ENCODE results near the gene ZNF136. TPM values are rescaled to one million over a fixed set of nuclear protein-coding genes. Genes with fewer than 3 reads are reported as not detected.

ZNF136 gene
- polyA plus RNA-seq (2011; rRNA removed) = 2.2 and 2.3 TPM in 2 replicates
- 0.36 and 0.45 TPM in 2 replicates for polyA plus RNA-seq (2012; cell fraction: cytosol; rRNA removed)
- 0.22 and 0.84 TPM in 2 replicates for polyA plus RNA-seq (2012; cell fraction: nucleus; rRNA removed)
- polyA plus RNA-seq (2017; fragmentation: RNase III; extraction: RNeasy Plus Mini Kit Qiagen cat#74134 plus additional on column Dnase treatment) = 1.4 to 1.6 TPM (median 1.5 TPM) in 3 replicates
- 1.2 and 1.4 TPM in 2 replicates for polyA minus RNA-seq (2011; rRNA and poly(A)+ RNA removed)

GRCh38 chr19:12162882-12163806 is at the start of gene ZNF136:
Gene ZNF136, plus strand, starts transcription at chr19:12163096. Its CDS starts 108 bp downstream, at chr19:12163204.
- FAIRE-seq (no peak), ATAC-seq (peak; percentile 98 to 100), DNase-seq (ENCODE audit: low read depth in 1 of 2, low spot score in 1 of 2) (peak; percentile 86 to 89)
- TF ChIP-seq CHD2 (IDR thresholded peaks at IDR 0.05; ENCODE audit: low read length, partially characterized antibody) (peak; percentile 84), REST (IDR thresholded peaks at IDR 0.05) (peak; percentile 48), NPAS2 (CRISPR knock-in tag; IDR thresholded peaks at IDR 0.05; ENCODE audit: borderline replicate concordance) (no peak), GATA3 (IDR thresholded peaks at IDR 0.05; ENCODE audit: borderline replicate concordance) (0 out of 2 replicates have a peak, but pooled peaks have one; percentile 17), ELK1 (IDR thresholded peaks at IDR 0.05; ENCODE audit: low read depth, low read length) (no peak)
- WGBS (ENCODE audit: missing lambda C conversion rate) = 3% methylated on average over 16 of the region's 57 CpGs
- H3K4me2 ChIP-seq = peak within 1 kb of the TSS; percentile 48
- CTCF ChIA-PET = no interaction called here
- no peaks in the 10 kb centered on the region for H3K4me1 ChIP-seq
- H3K27ac ChIP-seq = peak within 1 kb of the TSS; percentile 70 to 85
- peaks cover 3% of the 10 kb centered on the region; the same call in 1 of the 3 replicates for H3K9me3 ChIP-seq
- POLR2A ChIA-PET = interaction anchor here (0.5 to 0.7 kb wide), 2 partner anchors 11 to 132 kb away, joined by 3 read pairs; partner anchors contain the start of gene ZNF44
- peak within 1 kb of the TSS; percentile 76 for H3K4me3 ChIP-seq

GRCh38 chr19:12113121-12113520 is 49.8 kb upstream of the ZNF136 start:
- Histone ChIP-seq H3K4me3 (no peak overlapping the region), H3K9me3 (peaks cover 4% of the 10 kb centered on the region; the same call in 1 of the 3 replicates), H3K27ac (no peak overlapping the region), H3K4me2 (no peak overlapping the region), H3K4me1 (no peaks in the 10 kb centered on the region)
- ChIA-PET CTCF (no interaction called here), POLR2A (no interaction called here)
- 12% methylated on average over 5 of the region's 5 CpGs for WGBS (ENCODE audit: missing lambda C conversion rate)
- no peak for DNase-seq (ENCODE audit: low read depth in 1 of 2, low spot score in 1 of 2)
- no peak for ATAC-seq
- no peak for FAIRE-seq
- no peak for TF ChIP-seq TFCP2L1 (CRISPR knock-in tag; IDR thresholded peaks at IDR 0.05)
- no peak for TF ChIP-seq ELK1 (IDR thresholded peaks at IDR 0.05; ENCODE audit: low read depth, low read length)
- no peak for TF ChIP-seq CHD4 (IDR thresholded peaks at IDR 0.05; ENCODE audit: borderline replicate concordance)
- no peak for TF ChIP-seq FOSB (CRISPR knock-in tag; IDR thresholded peaks at IDR 0.05)
- no peak for TF ChIP-seq HOXB5 (CRISPR knock-in tag; IDR thresholded peaks at IDR 0.05)
- TF ChIP-seq CHD2 (IDR thresholded peaks at IDR 0.05; ENCODE audit: low read length, partially characterized antibody) = no peak
- no peak for TF ChIP-seq ZFP36 (IDR thresholded peaks at IDR 0.05; ENCODE audit: borderline replicate concordance, partially characterized antibody)
- no peak for TF ChIP-seq SMC3 (IDR thresholded peaks at IDR 0.05)
- no peak for TF ChIP-seq RFX5 (IDR thresholded peaks at IDR 0.05)
- TF ChIP-seq ATOH8 (CRISPR knock-in tag; IDR thresholded peaks at IDR 0.05; ENCODE audit: low read depth) = no peak

Data from A549 (cell line).